HCT116 (cell line): ENCODE data around the gene TTC8. TPM values are rescaled to one million over a fixed set of nuclear protein-coding genes. Genes with fewer than 3 reads are reported as not detected.
"Not testable (repeated sequence)": the region's sequence is repeated elsewhere in the genome, so short reads cannot be mapped to it uniquely, and the experiment has no call there.

Experiments used
- ATAC-seq: fragments of 200-7000 bp; cut with Tn5 transposase; 2 replicates; pipeline ENCODE4 v1.9.1; 2020; ENCODE audit warnings: mild to moderate bottlenecking, moderate library complexity
- BruUV-seq: library from RNA; stranded (reverse); fragments of 400-500 nt; replicated peaks from 2 replicates; lab custom pipeline; 2021; lab: Mats Ljungman, UMichigan
- CTCF ChIA-PET: fragments of 300-600 bp; sonication (Branson Sonifier 250); formaldehyde crosslinking; loops from one replicate; lab custom pipeline; 2021; ENCODE audit warnings: antibody characterized with exemption; lab: Charles Lee
- POLR2A ChIA-PET: fragments of 300-600, 350-600 bp; sonication (Branson Sonifier 250); formaldehyde crosslinking; loops from one replicate; lab custom pipeline; 2021; ENCODE audit warnings: antibody characterized with exemption; lab: Charles Lee
- RAD21 ChIA-PET, 2 experiments: fragments of 300-600 bp; sonication (Branson Sonifier 250); formaldehyde crosslinking; loops; one replicate each; lab custom pipeline; 2023; ENCODE audit warnings: low total read pairs in 2 of 2; ENCODE audit not compliant: uncharacterized antibody in 2 of 2, unreplicated experiment in 2 of 2, low non-redundant PET in 1 of 2; lab: Charles Lee
- DNase-seq: peaks from one replicate; pipeline ENCODE4 v3.0.0-alpha.2; 2010; ENCODE audit warnings: low read depth, low spot score
- H2AFZ ChIP-seq: fragments of 200-600 bp; shearing (Covaris generic), sonication (generic); 2 replicates; pipeline ENCODE4 v1.6.1; 2017; ENCODE audit warnings: low read depth, mixed run types, mixed read lengths, antibody characterized with exemption, low read length; ENCODE audit not compliant: poor library complexity, severe bottlenecking
- H3K27ac ChIP-seq: 2 replicates; pipeline ENCODE4 v1.5.1; 2012; ENCODE audit warnings: low read depth, low read length
- H3K27me3 ChIP-seq: fragments of 200-600 bp; sonication (generic); 2 replicates; pipeline ENCODE4 v1.6.1; 2016; ENCODE audit warnings: mixed run types, low read length, mixed read lengths; ENCODE audit not compliant: insufficient read depth
- H3K36me3 ChIP-seq, 2 experiments: fragments of 200-500 bp in 1 of 2; fragments of 200-600 bp in 1 of 2; sonication (Bioruptor generic) in 1 of 2; sonication (generic) in 1 of 2; 2 replicates each; pipeline versions ENCODE4 v1.5.1 to v1.6.1; 2014 to 2016; ENCODE audit warnings: low read length in 2 of 2, inconsistent platforms in 1 of 2, mixed read lengths in 1 of 2, mixed run types in 1 of 2; ENCODE audit not compliant: insufficient read depth in 2 of 2, control insufficient read depth in 1 of 2
- H3K4me1 ChIP-seq, 2 experiments: fragments of 200-600 bp in 1 of 2; sonication (generic) in 1 of 2; 2 replicates each; pipeline versions ENCODE4 v1.5.1 to v1.6.1; 2012 to 2017; ENCODE audit warnings: low read length in 2 of 2, inconsistent platforms in 1 of 2, mild to moderate bottlenecking in 1 of 2, mixed read lengths in 1 of 2, mixed run types in 1 of 2, moderate library complexity in 1 of 2; ENCODE audit not compliant: insufficient read depth in 2 of 2, control insufficient read depth in 1 of 2
- H3K4me2 ChIP-seq: fragments of 200-600 bp; sonication (generic); 2 replicates; pipeline ENCODE4 v1.6.1; 2017; ENCODE audit warnings: mixed run types, low read length, mixed read lengths
- H3K4me3 ChIP-seq, 2 experiments: fragments of 200-600 bp in 1 of 2; sonication (generic) in 1 of 2; replicated peaks in 1 of 2; 2 replicates each; pipeline ENCODE4 v1.5.1; 2011 to 2016; ENCODE audit warnings: low read length in 2 of 2, control low read depth in 1 of 2, low read depth in 1 of 2, mild to moderate bottlenecking in 1 of 2, mixed read lengths in 1 of 2, mixed run types in 1 of 2
- H3K79me2 ChIP-seq: fragments of 200-600 bp; sonication (generic); 2 replicates; pipeline ENCODE4 v1.6.1; 2017; ENCODE audit warnings: mild to moderate bottlenecking, mixed run types, low read length, moderate library complexity, mixed read lengths; ENCODE audit not compliant: insufficient read depth
- H3K9ac ChIP-seq: fragments of 200-600 bp; sonication (generic); 2 replicates; pipeline ENCODE4 v1.6.1; 2016; ENCODE audit warnings: low read length, mixed read lengths
- H3K9me2 ChIP-seq: fragments of 200-600 bp; sonication (generic), shearing (Covaris generic); 2 replicates; pipeline ENCODE4 v1.6.1; 2017; ENCODE audit warnings: mixed run types, mild to moderate bottlenecking, moderate library complexity; ENCODE audit not compliant: insufficient read depth
- H3K9me3 ChIP-seq, 2 experiments: fragments of 200-500 bp in 1 of 2; fragments of 200-600 bp in 1 of 2; sonication (Bioruptor generic) in 1 of 2; sonication (generic) in 1 of 2; 2 replicates each; pipeline ENCODE4 v1.6.1; 2014 to 2017; ENCODE audit warnings: low read length in 2 of 2, mixed read lengths in 2 of 2, inconsistent platforms in 1 of 2, low read depth in 1 of 2, mild to moderate bottlenecking in 1 of 2, mixed run types in 1 of 2, moderate library complexity in 1 of 2; ENCODE audit not compliant: control insufficient read depth in 1 of 2, insufficient read depth in 1 of 2
- H4K20me1 ChIP-seq: fragments of 200-600 bp; sonication (generic), shearing (Covaris generic); 2 replicates; pipeline ENCODE4 v1.6.1; 2017; ENCODE audit warnings: mixed run types, mild to moderate bottlenecking, moderate library complexity; ENCODE audit not compliant: insufficient read depth
- SP1 ChIP-seq: IDR thresholded peaks from 2 replicates; pipeline ENCODE4 v1.6.1; 2012; ENCODE audit warnings: low read depth
- ZNF274 ChIP-seq: fragments of 200-500 bp; sonication (Bioruptor generic); IDR thresholded peaks from 2 replicates; pipeline ENCODE4 v1.6.1; 2014; ENCODE audit warnings: mild to moderate bottlenecking, low read depth, low read length, inconsistent platforms
- intact Hi-C: fragments of 100-400 bp; cut with micrococcal nuclease; formaldehyde crosslinking; loops from 2 replicates; pipeline ENCODE4 v1.10.0; 2022
- total RNA-seq: library from RNA; stranded (reverse); gene quantifications from one replicate; pipeline ENCODE4 v1.2.1, GENCODE V29; 2021; ENCODE audit not compliant: unreplicated experiment

TTC8 gene
- total RNA-seq, 1 experiment from 2014 or later, result 21.4 TPM

- TF ChIP-seq SP1 (no peak), ZNF274 (no peak)
These were observed 32.4 kb downstream of the TTC8 start (continued) for GRCh38 chr14:88856786-88857366.

GRCh38 chr14:88857861-88858260, 33.4 kb downstream of the TTC8 start:
- H3K4me1 ChIP-seq, H3K9me2 ChIP-seq, H3K27ac ChIP-seq, intact Hi-C loops, H3K4me3 ChIP-seq, H3K36me3 ChIP-seq, H2AFZ ChIP-seq, H4K20me1 ChIP-seq, H3K9me3 ChIP-seq, DNase-seq, CTCF ChIA-PET, H3K4me2 ChIP-seq, POLR2A ChIA-PET, RAD21 ChIA-PET, H3K79me2 ChIP-seq, H3K9ac ChIP-seq, H3K27me3 ChIP-seq, ATAC-seq, BruUV-seq: not testable (repeated sequence)

- H4K20me1 ChIP-seq, H3K9me2 ChIP-seq, H3K4me1 ChIP-seq, H3K4me2 ChIP-seq, CTCF ChIA-PET, H3K9me3 ChIP-seq, RAD21 ChIA-PET, DNase-seq, H3K27ac ChIP-seq, BruUV-seq, POLR2A ChIA-PET, H2AFZ ChIP-seq, ATAC-seq, H3K36me3 ChIP-seq, H3K9ac ChIP-seq, H3K4me3 ChIP-seq, H3K27me3 ChIP-seq, H3K79me2 ChIP-seq, intact Hi-C loops: not testable (repeated sequence)
These were observed 34.7 kb downstream of the TTC8 start for GRCh38 chr14:88859118-88859517.
